ENCODE measurements around the gene TLE2. TPM values are rescaled to one million over a fixed set of nuclear protein-coding genes. Genes with fewer than 3 reads are reported as not detected.

Gene TLE2
- total RNA-seq, 1 donor from 2014 or later: 6.1 TPM

- peak; percentile 83 for DNase-seq
Observed at GRCh38 chr19:3036119-3036976, 7.3 kb upstream of the TLE2 start.

- DNase-seq: peak; percentile 95
Observed at GRCh38 chr19:3035542-3036118, 6.5 kb upstream of the TLE2 start.

- no peak for DNase-seq
Observed at GRCh38 chr19:3034656-3035541, 5.8 kb upstream of the TLE2 start.

- no peak for DNase-seq
Observed at GRCh38 chr19:3034406-3034655, 5.3 kb upstream of the TLE2 start.

- DNase-seq: no peak
Observed at GRCh38 chr19:3033595-3034405, 4.7 kb upstream of the TLE2 start.

- no peak for DNase-seq
Observed at GRCh38 chr19:3031607-3031867, 2.5 kb upstream of the TLE2 start.

- no peak for DNase-seq
Observed at GRCh38 chr19:3028305-3029064, 595 bp downstream of the TLE2 start.

- DNase-seq: no peak
Observed at GRCh38 chr19:3027981-3028304, 1.1 kb downstream of the TLE2 start.

GRCh38 chr19:3027292-3027691, 1.8 kb downstream of the TLE2 start:
- DNase-seq: no peak

GRCh38 chr19:3026768-3027167, 2.3 kb downstream of the TLE2 start:
- no peak for DNase-seq

- DNase-seq: no peak
Observed at GRCh38 chr19:3025549-3025886, 3.6 kb downstream of the TLE2 start.

GRCh38 chr19:3024870-3025548, 4.1 kb downstream of the TLE2 start:
- no peak for DNase-seq

- DNase-seq: no peak
Observed at GRCh38 chr19:3024509-3024869, 4.6 kb downstream of the TLE2 start.

- DNase-seq: no peak
Observed at GRCh38 chr19:3020321-3020960, 8.6 kb downstream of the TLE2 start.

GRCh38 chr19:3019211-3019854, 9.7 kb downstream of the TLE2 start:
- no peak for DNase-seq

GRCh38 chr19:3017923-3018322, 11.2 kb downstream of the TLE2 start:
- no peak for DNase-seq

GRCh38 chr19:3015126-3016057, 13.7 kb downstream of the TLE2 start:
- DNase-seq: no peak

GRCh38 chr19:3014135-3014534, 14.9 kb downstream of the TLE2 start:
- no peak for DNase-seq

GRCh38 chr19:3013263-3013725, 15.8 kb downstream of the TLE2 start:
- no peak for DNase-seq
